Stimulated activated CD4-positive, alpha-beta T cell treated with anti-CD3 and anti-CD28 coated beads, Interleukin-1b, Interleukin-23, amount 100 ng/mL, for 24 hours (primary cell): ENCODE results near the gene MOB2.
"Not testable (repeated sequence)": the region's sequence is repeated elsewhere in the genome, so short reads cannot be mapped to it uniquely, and the experiment has no call there.

Source experiments
- DNase-seq, 4 experiments: peaks; one replicate each; pipeline ENCODE4 v3.0.0-alpha.2; 2020; ENCODE audit warnings: low read depth in 4 of 4, low spot score in 1 of 4

MOB2 gene

DNA sequence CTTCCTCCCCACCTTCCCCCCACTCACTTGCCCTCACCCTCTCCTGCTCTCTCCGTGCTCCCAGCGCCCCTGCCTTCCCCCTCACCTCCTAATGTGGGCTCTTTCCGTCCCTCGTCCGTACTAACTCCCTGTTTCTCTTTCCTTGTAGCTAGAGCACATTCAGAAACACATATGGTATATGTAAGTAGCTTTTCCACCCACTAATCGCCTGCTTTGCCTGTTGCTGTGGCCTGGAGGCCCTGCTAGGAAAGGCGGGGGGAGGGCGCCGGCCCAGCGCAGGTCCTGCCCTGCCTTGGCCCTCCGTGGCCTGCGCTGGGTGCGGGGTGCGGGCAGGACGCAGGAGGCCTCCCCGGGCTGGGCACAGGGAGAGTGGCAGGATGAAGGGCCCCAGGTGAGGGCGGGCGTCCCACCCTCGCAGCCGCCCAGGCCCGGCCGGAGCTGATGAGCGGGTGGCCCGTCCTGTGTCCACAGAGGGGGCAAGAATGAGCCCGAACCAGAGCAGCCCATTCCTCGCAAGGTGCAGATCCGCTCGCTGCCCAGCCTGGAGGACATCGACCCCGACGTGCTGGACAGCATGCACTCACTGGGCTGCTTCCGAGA, 41.7 kb downstream of the MOB2 start:
- no peak for DNase-seq

- DNase-seq, result no peak
Observed at GRCh38 chr11:1444321-1444720, 42.3 kb downstream of the MOB2 start.

DNA sequence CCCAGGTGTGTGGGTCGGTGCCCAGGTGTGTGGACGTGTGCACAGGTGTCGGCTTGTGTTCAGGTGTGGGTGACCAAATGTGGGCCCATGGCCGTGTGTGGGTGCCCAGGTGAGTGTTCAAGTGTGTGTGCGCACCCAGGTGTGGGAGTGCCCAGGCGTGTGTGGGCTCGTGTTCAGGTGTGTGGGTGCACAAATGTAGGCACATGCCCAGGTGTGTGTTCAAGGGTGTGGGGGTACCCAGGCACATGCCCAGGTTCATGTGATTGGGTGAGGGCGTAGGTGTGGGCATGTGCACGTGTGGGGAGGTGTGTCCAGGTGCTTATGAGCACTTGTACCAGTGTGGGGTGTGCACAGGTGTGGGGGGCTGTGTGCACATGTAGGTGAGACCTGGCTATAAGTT, 42.8 kb downstream of the MOB2 start:
- no peak for DNase-seq

DNA sequence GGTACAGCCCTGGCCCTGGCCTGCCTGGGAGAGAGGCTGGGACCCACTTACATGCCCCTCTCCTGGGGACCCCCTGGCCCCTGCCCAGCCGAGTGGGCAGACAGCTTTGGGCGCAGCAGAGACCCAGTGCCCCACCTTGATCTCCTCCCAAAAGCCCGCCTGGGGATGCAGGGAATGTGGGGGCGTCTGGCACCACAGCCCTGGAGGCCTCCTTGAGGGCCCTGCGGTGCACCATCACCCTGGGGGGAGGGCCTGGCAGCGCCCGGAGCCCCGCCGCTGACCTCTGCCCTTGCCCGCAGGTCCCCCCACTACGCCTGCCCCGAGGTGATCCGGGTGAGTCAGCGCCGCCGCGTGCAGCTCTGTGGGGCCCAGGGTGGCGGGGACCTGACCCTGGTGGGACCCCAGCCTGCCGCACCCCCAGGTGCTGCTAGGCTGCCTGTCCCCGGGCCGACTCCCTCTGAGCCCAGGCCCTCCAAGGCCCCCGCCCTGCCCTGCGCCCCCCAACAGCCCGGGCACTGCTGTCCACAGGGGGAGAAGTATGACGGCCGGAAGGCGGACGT, 43.7 kb downstream of the MOB2 start:
- no peak for DNase-seq

- no peak for DNase-seq
Observed at GRCh38 chr11:1442163-1442562, 44.4 kb downstream of the MOB2 start.

DNA sequence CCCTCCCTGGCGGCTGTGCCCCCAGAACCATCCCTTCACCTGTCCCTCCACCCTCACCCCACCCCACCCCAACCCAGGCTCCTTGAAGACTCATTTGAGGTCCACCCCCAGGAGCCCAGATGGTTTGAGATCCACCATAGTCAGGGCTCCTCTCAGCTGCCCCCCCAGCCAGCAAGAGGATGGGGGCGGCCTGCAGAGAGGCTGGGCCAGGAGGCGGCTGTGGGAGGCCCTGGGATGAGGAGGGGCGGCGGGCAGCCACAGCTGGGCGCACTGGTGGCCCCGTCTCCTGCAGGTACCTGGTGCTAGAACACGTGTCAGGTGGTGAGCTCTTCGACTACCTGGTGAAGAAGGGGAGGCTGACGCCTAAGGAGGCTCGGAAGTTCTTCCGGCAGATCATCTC, 46.1 kb downstream of the MOB2 start:
- DNase-seq, result no peak

- DNase-seq, result no peak
Observed at GRCh38 chr11:1440066-1440465, 46.5 kb downstream of the MOB2 start.

DNA sequence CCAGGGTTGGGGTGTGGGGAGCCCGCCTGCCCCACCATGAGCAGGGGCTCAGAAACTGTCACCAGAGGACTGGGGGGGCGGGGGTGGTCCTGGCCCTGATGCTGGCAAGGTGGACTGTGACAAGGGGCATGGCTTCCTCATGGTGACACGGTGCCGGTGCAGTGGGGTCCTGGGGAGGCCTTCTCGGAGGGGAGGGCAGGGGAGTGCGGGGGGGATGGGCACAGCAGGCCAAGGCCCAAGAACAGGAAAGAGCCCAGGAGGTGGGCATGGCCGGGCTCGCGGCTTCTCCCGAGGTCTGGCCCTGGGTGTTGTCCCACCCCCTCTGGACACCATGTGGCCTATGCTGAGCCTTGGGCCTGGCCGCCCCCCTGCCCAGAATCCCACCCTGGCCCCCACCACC, 47.2 kb downstream of the MOB2 start:
- no peak for DNase-seq

DNA sequence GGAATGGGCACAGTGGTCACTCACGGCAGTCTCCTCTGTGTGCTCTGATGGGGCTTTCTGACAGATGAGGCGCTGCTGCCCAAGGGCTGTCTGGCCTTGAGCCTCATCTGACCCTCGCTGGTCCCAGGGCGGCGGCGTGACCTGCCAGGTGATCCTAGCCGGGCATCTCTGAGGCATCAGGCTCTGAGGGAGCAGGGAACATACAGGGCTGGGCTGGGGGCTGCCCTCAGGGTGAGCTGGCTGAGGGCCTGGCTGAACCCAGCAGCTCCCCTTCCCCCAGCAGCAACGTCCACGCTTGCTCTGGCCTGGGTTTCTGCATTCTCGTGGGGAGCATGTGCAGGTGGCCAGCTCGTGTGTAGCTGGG, 47.6 kb downstream of the MOB2 start:
- no peak for DNase-seq

DNA sequence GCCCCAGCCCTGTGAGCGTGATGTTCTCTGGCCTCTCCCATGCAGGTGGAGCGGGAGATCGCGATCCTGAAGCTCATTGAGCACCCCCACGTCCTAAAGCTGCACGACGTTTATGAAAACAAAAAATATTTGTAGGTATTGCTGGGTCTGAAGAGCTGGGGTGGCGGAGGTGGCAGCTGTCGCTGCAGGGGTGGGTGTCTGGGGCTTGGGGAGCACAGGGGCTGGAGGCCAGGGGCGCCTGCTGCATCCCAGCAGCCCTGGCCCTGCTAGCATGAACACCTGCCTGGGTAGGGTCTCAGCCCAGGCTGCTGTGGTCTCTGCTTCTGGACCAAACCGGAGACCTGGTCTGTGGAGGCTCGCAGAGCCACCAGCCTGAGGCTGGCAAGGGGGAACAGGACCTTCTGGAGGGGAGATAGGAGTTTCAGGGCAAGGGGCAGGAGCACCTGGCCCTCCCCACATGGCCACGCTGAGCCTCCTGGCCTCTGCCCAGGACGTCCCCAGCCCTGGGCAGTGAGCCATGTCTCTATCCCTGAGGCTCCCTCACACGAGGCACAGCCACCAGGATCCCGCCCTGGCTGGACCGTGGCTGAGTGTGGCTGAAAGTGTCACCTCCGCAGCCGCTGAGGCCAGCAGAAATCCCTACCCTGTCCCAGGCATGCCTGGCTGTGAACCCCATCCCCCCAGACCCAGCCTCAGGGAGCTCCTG, 48.2 kb downstream of the MOB2 start:
- no peak for DNase-seq

DNA sequence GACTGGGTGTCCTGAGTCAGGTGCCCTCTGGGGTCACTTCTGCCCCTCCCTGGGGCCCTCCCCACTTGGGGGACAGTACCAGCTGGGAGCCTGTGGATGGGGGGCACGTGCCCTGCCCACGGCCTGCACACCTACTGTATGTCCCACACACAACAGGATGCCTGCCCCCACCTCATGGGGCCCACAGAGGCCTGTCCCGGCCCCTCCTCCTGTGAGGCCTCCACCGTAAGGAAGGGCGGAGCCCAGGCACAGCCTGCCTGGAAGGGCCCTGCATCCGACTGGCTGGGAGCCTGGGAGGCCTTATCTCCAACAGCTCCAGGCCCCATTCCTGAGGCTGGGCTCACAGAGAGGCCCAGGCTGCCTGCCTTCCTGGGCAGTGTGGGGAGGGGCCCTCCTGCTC, 49.1 kb downstream of the MOB2 start:
- DNase-seq, result no peak

GRCh38 chr11:1436468-1437039, 50.0 kb downstream of the MOB2 start:
- no peak for DNase-seq

DNA sequence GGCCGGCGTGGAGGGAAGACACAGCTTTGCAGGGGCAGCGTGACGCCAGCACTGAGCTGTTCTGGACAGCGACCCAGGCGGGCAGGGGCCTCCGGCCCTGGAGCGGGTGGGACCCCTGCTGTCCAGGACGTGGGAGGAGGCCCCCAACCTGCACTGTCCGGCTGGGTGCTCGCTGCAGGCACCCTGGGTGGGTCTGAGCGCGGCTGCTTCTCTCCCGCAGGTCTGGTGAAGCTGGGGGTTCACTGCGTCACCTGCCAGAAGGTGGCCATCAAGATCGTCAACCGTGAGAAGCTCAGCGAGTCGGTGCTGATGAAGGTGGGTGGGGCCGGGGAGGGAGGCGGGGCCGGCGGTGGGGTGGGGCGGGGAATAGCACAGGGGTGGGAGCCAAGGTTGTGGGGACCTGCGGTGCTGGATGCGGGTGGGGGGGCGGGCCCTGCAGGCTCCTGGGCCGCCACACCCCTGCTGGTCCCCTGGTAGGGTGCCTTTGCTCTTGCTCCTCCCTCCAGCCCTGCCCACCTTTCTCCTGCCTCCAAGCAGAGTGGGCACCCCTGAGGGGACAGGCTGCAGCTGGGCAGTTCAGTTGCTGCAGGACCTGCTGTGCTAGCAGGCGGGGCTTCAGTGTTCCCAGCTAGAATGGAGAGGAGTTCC, 50.6 kb downstream of the MOB2 start:
- no peak for DNase-seq

DNA sequence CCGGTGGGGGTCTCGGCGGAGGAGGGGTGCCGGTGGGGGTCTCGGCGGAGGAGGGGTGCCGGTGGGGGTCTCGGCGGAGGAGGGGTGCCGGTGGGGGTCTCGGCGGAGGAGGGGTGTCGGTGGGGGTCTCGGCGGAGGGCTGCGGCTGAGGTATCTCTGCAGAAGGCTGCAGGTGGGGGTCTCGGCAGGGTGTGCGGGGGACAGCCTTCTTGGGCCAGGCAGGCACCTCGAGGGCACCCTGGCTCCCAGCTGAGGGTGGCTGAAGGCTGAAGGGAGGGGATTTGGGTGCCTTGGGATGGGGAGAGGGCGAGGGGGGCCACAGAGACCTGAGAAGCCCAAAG, 51.1 kb downstream of the MOB2 start:
- DNase-seq, result not testable (repeated sequence)

DNA sequence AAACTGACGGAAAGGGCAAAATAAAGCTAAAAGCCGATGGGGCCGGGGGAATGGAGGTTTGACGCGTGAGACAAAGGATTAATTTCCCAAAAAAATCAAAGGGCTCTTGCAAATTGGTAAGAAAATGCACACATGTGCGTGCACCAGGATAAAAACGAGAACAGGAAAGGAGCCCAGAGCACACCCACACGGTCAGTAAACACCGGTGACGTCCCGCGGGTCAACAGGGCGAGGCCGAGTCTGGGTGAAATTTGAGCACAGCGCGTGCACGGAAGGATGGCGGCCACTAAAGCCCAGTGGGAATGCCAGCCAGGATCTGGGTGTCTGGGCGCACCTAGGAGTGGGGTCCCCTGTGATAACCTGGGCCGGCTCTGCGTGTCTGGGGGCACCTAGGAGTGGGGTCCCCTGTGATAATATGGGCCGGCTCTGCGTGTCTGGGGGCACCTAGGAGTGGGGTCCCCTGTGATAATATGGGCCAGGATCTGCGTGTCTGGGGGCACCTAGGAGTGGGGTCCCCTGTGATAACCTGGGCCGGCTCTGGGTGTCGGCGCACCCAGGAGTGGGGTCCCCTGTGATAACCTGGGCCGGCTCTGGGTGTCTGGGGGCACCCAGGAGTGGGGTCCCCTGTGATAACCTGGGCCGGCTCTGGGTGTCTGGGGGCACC, 52.5 kb downstream of the MOB2 start:
- DNase-seq, result no peak

DNA sequence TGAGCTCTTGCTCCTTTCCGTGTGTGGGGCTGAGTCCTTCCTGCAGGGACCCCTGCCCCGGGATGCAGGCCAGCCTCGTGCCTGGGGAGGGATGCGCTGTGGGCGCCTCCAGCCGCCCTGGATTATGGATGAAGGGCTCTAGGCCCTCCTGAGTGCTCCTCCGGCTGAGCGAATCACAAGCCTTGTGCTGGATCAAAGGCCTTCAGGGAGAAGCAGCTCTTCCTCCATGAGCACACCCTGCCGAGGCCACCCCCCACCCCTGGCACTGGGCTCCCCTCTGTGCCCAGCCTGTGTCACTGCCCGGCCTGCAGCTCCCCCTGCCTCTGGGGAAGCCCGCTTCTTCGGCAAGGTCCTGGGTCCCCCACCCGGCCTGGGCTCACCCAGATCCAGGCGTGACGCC, 53.0 kb downstream of the MOB2 start:
- no peak for DNase-seq

DNA sequence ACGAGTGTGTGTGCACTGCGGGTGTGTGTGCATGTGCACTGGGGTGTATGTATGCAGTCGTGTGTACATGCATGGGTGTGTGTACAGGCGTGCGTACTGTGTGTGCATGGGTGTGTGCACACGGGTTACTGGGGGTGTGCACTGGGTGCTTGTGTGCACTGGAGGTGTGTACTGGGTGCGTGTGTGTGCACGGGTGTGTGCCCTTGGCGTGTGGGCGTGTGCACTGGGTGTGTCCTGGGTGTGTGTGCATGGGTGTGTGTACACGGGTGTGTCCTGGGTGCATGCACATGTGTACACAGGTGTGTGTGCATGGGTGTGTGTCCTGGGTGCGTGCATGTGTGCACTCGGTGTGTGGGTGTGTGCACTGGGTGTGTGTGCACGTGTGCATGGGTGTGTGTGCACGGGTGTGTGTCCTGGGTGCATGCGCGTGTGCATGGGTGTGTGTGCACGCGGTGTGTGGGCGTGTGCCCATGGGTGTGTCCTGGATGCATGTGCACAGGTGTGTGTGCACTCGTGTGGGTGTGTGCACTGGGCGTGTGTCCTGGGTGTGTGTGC, 57.7 kb downstream of the MOB2 start:
- no peak for DNase-seq

GRCh38 chr11:1425439-1425838, 61.1 kb downstream of the MOB2 start:
- DNase-seq, result no peak

GRCh38 chr11:1425006-1425405, 61.6 kb downstream of the MOB2 start:
- DNase-seq, result no peak

DNA sequence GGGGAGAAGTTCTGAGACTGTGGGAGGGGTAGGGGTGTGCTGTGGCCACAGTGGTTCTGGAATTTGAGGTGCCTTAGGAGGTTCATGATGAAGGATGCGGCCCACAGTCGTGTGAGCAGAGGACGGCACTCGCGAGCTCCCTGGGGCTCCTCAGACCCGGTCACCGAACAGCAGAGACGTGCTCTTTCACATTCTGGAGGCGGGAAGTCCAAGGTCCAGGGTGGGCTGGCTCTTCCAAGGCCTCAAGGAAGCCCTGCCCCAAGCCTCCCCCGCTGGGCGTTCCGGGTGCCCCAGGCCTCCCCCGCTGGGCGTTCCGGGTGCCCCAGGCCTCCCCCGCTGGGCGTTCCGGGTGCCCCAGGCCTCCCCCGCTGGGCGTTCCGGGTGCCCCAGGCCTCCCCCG, 63.2 kb downstream of the MOB2 start:
- DNase-seq, result not testable (repeated sequence)

DNA sequence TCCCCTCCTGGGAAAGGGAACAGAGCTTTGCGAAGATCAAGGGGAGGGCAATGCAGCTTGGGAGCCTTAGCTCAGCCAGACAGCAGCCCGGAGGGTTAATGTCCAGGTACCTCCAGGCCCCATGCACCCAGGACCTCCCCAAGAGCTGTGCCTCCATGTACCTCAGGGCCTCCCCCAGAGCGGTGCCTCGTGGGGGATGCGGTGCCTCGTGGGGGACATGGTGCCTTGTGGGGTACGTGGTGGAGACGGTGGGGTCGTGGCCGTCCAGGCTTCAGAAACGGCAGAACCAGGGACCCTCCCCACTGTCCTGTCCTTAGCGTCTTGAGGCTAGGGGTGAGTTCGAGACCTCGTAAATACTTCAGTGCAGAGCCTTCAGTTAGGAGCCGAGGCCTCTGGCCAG, 63.6 kb downstream of the MOB2 start:
- no peak for DNase-seq
